Erythroblast (primary cell): ENCODE data around the gene LEUTX.

ENCODE experiments used
- GATA1 ChIP-seq: IDR thresholded peaks from 2 replicates; pipeline ENCODE4 v1.6.1; 2011; ENCODE audit warnings: low read depth, mild to moderate bottlenecking, control low read depth, low read length, moderate library complexity
- POLR2A ChIP-seq: IDR thresholded peaks from 2 replicates; pipeline ENCODE4 v1.6.1; 2011; ENCODE audit warnings: mild to moderate bottlenecking, low read length

- TF ChIP-seq POLR2A (peak; percentile 67), GATA1 (no peak)
Measured at GRCh38 chr19:39833464-39834286, 55.0 kb downstream of the LEUTX start, which contains the start of gene DYRK1B.
